ENCODE measurements around the gene TRPM6.

GRCh38 chr9:74784506-74784905, 103.2 kb downstream of the TRPM6 start:
- no peak for TF ChIP-seq CTCF (IDR thresholded peaks at IDR 0.05)
- no peak for TF ChIP-seq ZFX (IDR thresholded peaks at IDR 0.05; ENCODE audit: borderline replicate concordance)

Data from 22Rv1 (cell line).